Mesenchymal stem cell (in vitro differentiated cells and primary cell): ENCODE results near the gene TPPP.
"Not testable (repeated sequence)": the region's sequence is repeated elsewhere in the genome, so short reads cannot be mapped to it uniquely, and the experiment has no call there.

Experiments
- DNase-seq: peaks from one replicate; pipeline ENCODE4 v3.0.0-alpha.2; 2013
- H2AFZ ChIP-seq: one replicate; pipeline ENCODE4 v1.6.1; 2013; ENCODE audit warnings: low read depth, mild to moderate bottlenecking, control low read depth, inconsistent platforms, low read length, moderate library complexity
- H2AK5ac ChIP-seq: 2 replicates; pipeline ENCODE4 v1.6.1; 2013; ENCODE audit warnings: low read length, moderate library complexity, mild to moderate bottlenecking, inconsistent platforms; ENCODE audit not compliant: severe bottlenecking
- H2BK120ac ChIP-seq: one replicate; pipeline ENCODE4 v1.6.1; 2013; ENCODE audit warnings: low read depth, mild to moderate bottlenecking, inconsistent platforms, low read length, moderate library complexity
- H2BK12ac ChIP-seq, 2 experiments: one replicate each; pipeline ENCODE4 v1.6.1; 2013; ENCODE audit warnings: inconsistent platforms in 2 of 2, low read length in 2 of 2, mild to moderate bottlenecking in 2 of 2, moderate library complexity in 2 of 2, control low read depth in 1 of 2
- H2BK15ac ChIP-seq: one replicate; pipeline ENCODE4 v1.6.1; 2013; ENCODE audit warnings: mild to moderate bottlenecking, low read depth, inconsistent platforms; ENCODE audit not compliant: poor library complexity, severe bottlenecking
- H2BK5ac ChIP-seq: 2 replicates; pipeline ENCODE4 v1.6.1; 2013; ENCODE audit warnings: low read depth, mild to moderate bottlenecking, low read length, control low read depth, inconsistent platforms; ENCODE audit not compliant: poor library complexity, severe bottlenecking
- H3K14ac ChIP-seq, 2 experiments: one replicate each; pipeline ENCODE4 v1.6.1; 2013; ENCODE audit warnings: inconsistent platforms in 2 of 2, low read length in 2 of 2, control low read depth in 1 of 2, mild to moderate bottlenecking in 1 of 2, moderate library complexity in 1 of 2
- H3K18ac ChIP-seq, 2 experiments: one replicate each; pipeline ENCODE4 v1.6.1; 2013; ENCODE audit warnings: inconsistent platforms in 2 of 2, low read length in 2 of 2, control low read depth in 1 of 2, low read depth in 1 of 2, mild to moderate bottlenecking in 1 of 2
- H3K23ac ChIP-seq, 2 experiments: one replicate each; pipeline ENCODE4 v1.6.1; 2013; ENCODE audit warnings: inconsistent platforms in 2 of 2, low read length in 2 of 2, mild to moderate bottlenecking in 2 of 2, moderate library complexity in 2 of 2, control low read depth in 1 of 2
- H3K27ac ChIP-seq: 2 replicates; pipeline ENCODE4 v1.5.1; 2013; ENCODE audit warnings: mild to moderate bottlenecking, moderate library complexity, low read length, control low read depth, inconsistent platforms; ENCODE audit not compliant: poor library complexity, severe bottlenecking
- H3K27me3 ChIP-seq, 2 experiments: 2 replicates each; pipeline versions ENCODE4 v1.6.1 to v1.7.0; 2013; ENCODE audit warnings: low read length in 2 of 2, mild to moderate bottlenecking in 2 of 2, moderate library complexity in 2 of 2, control low read depth in 1 of 2, inconsistent platforms in 1 of 2; ENCODE audit not compliant: control insufficient read depth in 1 of 2, insufficient read depth in 1 of 2
- H3K36me3 ChIP-seq, 2 experiments: 2 replicates each; pipeline versions ENCODE4 v1.6.1 to v1.7.0; 2013; ENCODE audit warnings: low read length in 2 of 2, control low read depth in 1 of 2, inconsistent platforms in 1 of 2, low read depth in 1 of 2, mild to moderate bottlenecking in 1 of 2; ENCODE audit not compliant: insufficient read depth in 2 of 2, control insufficient read depth in 1 of 2
- H3K4ac ChIP-seq, 2 experiments: one replicate each; pipeline ENCODE4 v1.6.1; 2013; ENCODE audit warnings: inconsistent platforms in 2 of 2, low read length in 2 of 2, mild to moderate bottlenecking in 2 of 2, moderate library complexity in 2 of 2, control low read depth in 1 of 2, low read depth in 1 of 2
- H3K4me1 ChIP-seq: 2 replicates; pipeline ENCODE4 v1.6.1; 2013; ENCODE audit warnings: low read depth, low read length, control low read depth; ENCODE audit not compliant: control insufficient read depth, insufficient read depth
- H3K4me2 ChIP-seq: 2 replicates; pipeline ENCODE4 v1.6.1; 2013; ENCODE audit warnings: low read length, mild to moderate bottlenecking, inconsistent platforms; ENCODE audit not compliant: poor library complexity, severe bottlenecking
- H3K4me3 ChIP-seq, 2 experiments: 2 replicates each; pipeline versions ENCODE4 v1.5.1 to v1.7.0; 2013; ENCODE audit warnings: low read length in 2 of 2, mild to moderate bottlenecking in 2 of 2, control low read depth in 1 of 2, low read depth in 1 of 2; ENCODE audit not compliant: insufficient read depth in 1 of 2
- H3K79me1 ChIP-seq: replicated peaks from 2 replicates; pipeline ENCODE4 v1.6.1; 2013; ENCODE audit warnings: mild to moderate bottlenecking, control low read depth, low read length, inconsistent platforms; ENCODE audit not compliant: poor library complexity, severe bottlenecking
- H3K9ac ChIP-seq: 2 replicates; pipeline ENCODE4 v1.7.0; 2013; ENCODE audit warnings: mild to moderate bottlenecking, low read length, moderate library complexity
- H3K9me3 ChIP-seq: 2 replicates; pipeline ENCODE4 v1.7.0; 2013; ENCODE audit warnings: mild to moderate bottlenecking, low read length; ENCODE audit not compliant: control insufficient read depth
- H4K8ac ChIP-seq: one replicate; pipeline ENCODE4 v1.6.1; 2013; ENCODE audit warnings: inconsistent platforms, mild to moderate bottlenecking, low read length, moderate library complexity
- H4K91ac ChIP-seq: one replicate; pipeline ENCODE4 v1.6.1; 2013; ENCODE audit warnings: mild to moderate bottlenecking, low read length, inconsistent platforms
- WGBS: methylation state at CpG from one replicate; pipeline ENCODE4 v1.1.7; 2013; ENCODE audit warnings: mixed read lengths; 5-methylcytosine and 5-hydroxymethylcytosine counted together

Gene TPPP

DNA sequence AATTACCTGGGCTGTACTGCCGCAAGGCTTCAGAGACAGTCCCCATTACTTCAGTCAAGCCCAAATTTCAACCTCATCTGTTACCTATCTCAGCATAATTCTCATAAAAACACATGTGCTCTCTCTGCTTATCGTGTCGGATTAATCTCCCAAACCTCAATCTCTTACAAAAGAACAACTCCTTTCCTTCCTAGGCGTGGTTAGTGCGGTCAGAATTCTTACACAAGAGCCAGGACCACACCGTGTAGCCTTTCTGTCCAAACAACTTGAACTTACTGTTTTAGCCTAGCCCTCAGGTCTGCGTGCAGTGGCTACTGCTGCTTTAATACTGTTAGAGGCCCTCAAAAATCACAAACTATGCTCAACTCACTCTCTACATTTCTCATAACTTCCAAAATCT lies 13.0 kb upstream of the TPPP start:
- H3K4me3 ChIP-seq, H3K27ac ChIP-seq, H3K27me3 ChIP-seq, H2BK5ac ChIP-seq, H3K9ac ChIP-seq, H3K4me1 ChIP-seq, H3K79me1 ChIP-seq, H3K23ac ChIP-seq, H2AFZ ChIP-seq, H2BK15ac ChIP-seq, H3K18ac ChIP-seq, H4K8ac ChIP-seq, H2BK12ac ChIP-seq, H3K4me2 ChIP-seq, H2AK5ac ChIP-seq, H3K36me3 ChIP-seq, H3K9me3 ChIP-seq, H3K4ac ChIP-seq, H3K14ac ChIP-seq, H2BK120ac ChIP-seq, H4K91ac ChIP-seq, DNase-seq: not testable (repeated sequence)
- 89% methylated on average over 7 of the region's 7 CpGs for WGBS

DNA sequence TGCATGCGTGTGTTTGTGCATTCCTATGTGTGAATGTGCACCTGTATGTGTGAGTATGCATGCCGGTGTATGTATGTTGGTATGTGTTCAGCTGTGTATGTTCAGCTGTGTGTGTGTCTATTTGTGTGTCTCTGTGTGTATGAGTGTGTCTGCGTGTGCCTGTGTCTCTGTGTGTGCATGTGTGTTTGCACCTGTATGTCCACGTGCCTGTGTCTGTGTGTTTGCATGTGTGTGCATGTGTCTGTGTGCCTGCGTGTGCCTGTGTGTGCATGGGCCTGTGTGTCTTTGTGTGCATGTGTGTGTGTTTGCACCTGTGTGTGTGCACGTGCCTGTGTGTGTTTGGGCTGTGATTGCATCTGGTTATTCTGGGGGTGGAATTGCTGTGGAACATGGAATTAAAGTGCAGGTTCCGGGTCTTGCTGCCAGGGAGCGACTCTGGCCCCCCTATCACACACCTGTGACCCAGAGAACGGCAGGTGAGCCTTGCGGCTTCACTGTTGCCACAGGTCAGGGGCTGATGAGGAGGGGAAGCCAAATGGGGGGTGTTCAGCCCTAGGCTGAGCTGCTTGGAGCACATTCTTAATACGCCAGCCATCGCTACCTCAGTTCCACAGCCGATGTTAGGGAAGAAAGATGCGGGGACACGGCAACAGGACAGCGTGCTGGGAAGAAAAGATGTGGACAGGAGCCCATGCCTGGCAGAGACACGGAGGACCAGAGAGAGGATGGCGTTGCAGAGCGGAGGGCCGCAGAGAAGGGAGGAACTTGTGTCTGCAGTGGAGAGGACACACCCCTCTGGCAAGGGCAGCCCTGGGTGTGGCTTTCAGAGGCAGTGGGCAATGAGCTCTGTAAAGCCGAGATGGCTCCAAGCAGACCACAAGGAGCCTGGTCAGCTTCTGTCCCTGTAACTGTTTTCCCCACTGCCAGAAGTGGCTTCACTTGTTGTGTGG lies 3.9 kb upstream of the TPPP start:
- H2BK120ac ChIP-seq, H3K18ac ChIP-seq, H2AFZ ChIP-seq: not testable (repeated sequence)

GRCh38 chr5:696191-696590 lies 3.0 kb upstream of the TPPP start:
- not testable (repeated sequence) for DNase-seq, H3K23ac ChIP-seq, H2BK120ac ChIP-seq, H3K4ac ChIP-seq, H3K36me3 ChIP-seq, H3K18ac ChIP-seq, H2AFZ ChIP-seq, H3K27me3 ChIP-seq, H2BK5ac ChIP-seq, H3K79me1 ChIP-seq, H2AK5ac ChIP-seq, H4K91ac ChIP-seq, H3K9ac ChIP-seq, H2BK12ac ChIP-seq, H3K14ac ChIP-seq, H3K4me1 ChIP-seq, H4K8ac ChIP-seq, H3K9me3 ChIP-seq, H3K27ac ChIP-seq, H3K4me3 ChIP-seq, H2BK15ac ChIP-seq, H3K4me2 ChIP-seq
- WGBS: 100% methylated on average over 2 of the region's 8 CpGs

More for the DNA sequence above, 3.9 kb upstream of the TPPP start:
- not testable (repeated sequence) for DNase-seq, H3K27me3 ChIP-seq, H3K27ac ChIP-seq, H3K4me3 ChIP-seq, H4K91ac ChIP-seq, H3K9ac ChIP-seq, H3K4me1 ChIP-seq, H2AK5ac ChIP-seq, H2BK12ac ChIP-seq, H2BK15ac ChIP-seq, H3K9me3 ChIP-seq, H3K36me3 ChIP-seq, H3K79me1 ChIP-seq, H3K23ac ChIP-seq, H2BK5ac ChIP-seq, H3K4me2 ChIP-seq, H3K4ac ChIP-seq, H4K8ac ChIP-seq
- peak overlapping the region in 1 of 2 experiments; percentile 88 for H3K14ac ChIP-seq
- WGBS: 84% methylated on average over 9 of the region's 21 CpGs

DNA sequence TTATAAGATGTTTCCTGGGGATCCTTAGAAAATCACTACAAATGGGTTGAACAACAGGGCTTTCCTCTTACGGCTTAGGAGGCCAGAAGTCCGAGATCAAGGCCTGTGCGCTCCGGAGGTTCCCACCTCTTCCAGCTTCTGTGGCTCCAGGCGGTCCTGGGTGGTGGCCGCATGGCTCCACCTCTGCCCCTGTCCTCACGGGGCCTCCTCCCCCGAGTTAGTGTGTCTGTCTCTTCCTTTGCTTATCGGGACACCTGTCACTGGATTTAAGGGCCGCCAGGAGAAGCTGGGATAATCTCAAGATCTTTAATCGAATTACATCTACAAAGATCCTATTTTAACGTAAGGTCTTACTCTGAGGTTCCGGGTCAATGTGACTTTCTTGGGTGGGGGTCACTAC lies 2.3 kb upstream of the TPPP start:
- not testable (repeated sequence) for H2AK5ac ChIP-seq, H3K18ac ChIP-seq, H4K91ac ChIP-seq, H2BK5ac ChIP-seq, H3K4me2 ChIP-seq, H2BK12ac ChIP-seq, H3K36me3 ChIP-seq, H4K8ac ChIP-seq, H3K27me3 ChIP-seq, H3K27ac ChIP-seq, H3K23ac ChIP-seq, H3K9me3 ChIP-seq, H2BK120ac ChIP-seq, H3K4me3 ChIP-seq, DNase-seq, H2BK15ac ChIP-seq, H2AFZ ChIP-seq, H3K4me1 ChIP-seq, H3K4ac ChIP-seq, H3K79me1 ChIP-seq, H3K9ac ChIP-seq, H3K14ac ChIP-seq
- 100% methylated on average over 4 of the region's 13 CpGs for WGBS
